H9 (cell line): Measurements from ENCODE around the gene IL10. TPM values are rescaled to one million over a fixed set of nuclear protein-coding genes. Genes with fewer than 3 reads are reported as not detected.

Source experiments
- DNase-seq: peaks from one replicate; pipeline ENCODE4 v3.0.0-alpha.2; 2017
- H2AFZ ChIP-seq: one replicate; pipeline ENCODE4 v1.6.1; 2013; ENCODE audit warnings: mild to moderate bottlenecking, low read length, control low read depth, moderate library complexity
- H2AK5ac ChIP-seq: 2 replicates; pipeline ENCODE4 v1.6.1; 2013; ENCODE audit warnings: low read length, control low read depth, mixed read lengths; ENCODE audit not compliant: insufficient read length
- H2BK120ac ChIP-seq: one replicate; pipeline ENCODE4 v1.6.1; 2013; ENCODE audit warnings: low read depth, mild to moderate bottlenecking, low read length, control low read depth, inconsistent platforms; ENCODE audit not compliant: poor library complexity, severe bottlenecking
- H2BK12ac ChIP-seq: 2 replicates; pipeline ENCODE4 v1.6.1; 2013; ENCODE audit warnings: low read length, control low read depth, mixed read lengths, low read depth; ENCODE audit not compliant: insufficient read length
- H2BK15ac ChIP-seq: 2 replicates; pipeline ENCODE4 v1.6.1; 2013; ENCODE audit warnings: low read depth, low read length, control low read depth
- H2BK20ac ChIP-seq: one replicate; pipeline ENCODE4 v1.6.1; 2013; ENCODE audit warnings: low read depth, mild to moderate bottlenecking, low read length, control low read depth, inconsistent platforms; ENCODE audit not compliant: poor library complexity, severe bottlenecking
- H2BK5ac ChIP-seq: 2 replicates; pipeline ENCODE4 v1.6.1; 2013; ENCODE audit warnings: low read length, control low read depth, mixed read lengths; ENCODE audit not compliant: insufficient read length
- H3K14ac ChIP-seq: 2 replicates; pipeline ENCODE4 v1.6.1; 2013; ENCODE audit warnings: low read length, control low read depth; ENCODE audit not compliant: insufficient read depth
- H3K18ac ChIP-seq: 2 replicates; pipeline ENCODE4 v1.6.1; 2013; ENCODE audit warnings: low read depth, mild to moderate bottlenecking, mixed read lengths, low read length, control low read depth; ENCODE audit not compliant: insufficient read length
- H3K23ac ChIP-seq: 2 replicates; pipeline ENCODE4 v1.6.1; 2013; ENCODE audit warnings: low read length, control low read depth, mixed read lengths, low read depth; ENCODE audit not compliant: insufficient read length
- H3K23me2 ChIP-seq: 2 replicates; pipeline ENCODE4 v1.6.1; 2013; ENCODE audit warnings: low read depth, mild to moderate bottlenecking, mixed read lengths, low read length, control low read depth; ENCODE audit not compliant: insufficient read length, poor library complexity, severe bottlenecking
- H3K27ac ChIP-seq: 2 replicates; pipeline ENCODE4 v1.5.1; 2013; ENCODE audit warnings: low read length, control low read depth, mixed read lengths, low read depth; ENCODE audit not compliant: insufficient read length
- H3K27me3 ChIP-seq: 2 replicates; pipeline ENCODE4 v1.6.1; 2013; ENCODE audit warnings: low read length, control low read depth, inconsistent platforms; ENCODE audit not compliant: insufficient read depth
- H3K4ac ChIP-seq: 2 replicates; pipeline ENCODE4 v1.6.1; 2013; ENCODE audit warnings: low read depth, mild to moderate bottlenecking, control low read depth, inconsistent platforms, low read length, moderate library complexity
- H3K4me1 ChIP-seq: 2 replicates; pipeline ENCODE4 v1.6.1; 2013; ENCODE audit warnings: low read length, control low read depth, inconsistent platforms; ENCODE audit not compliant: insufficient read depth
- H3K4me2 ChIP-seq: 2 replicates; pipeline ENCODE4 v1.6.1; 2013; ENCODE audit warnings: low read length, control low read depth, mixed read lengths; ENCODE audit not compliant: insufficient read length, insufficient read depth
- H3K56ac ChIP-seq: 2 replicates; pipeline ENCODE4 v1.6.1; 2013; ENCODE audit warnings: low read depth, mild to moderate bottlenecking, mixed read lengths, low read length, control low read depth; ENCODE audit not compliant: insufficient read length
- H3K79me1 ChIP-seq: 2 replicates; pipeline ENCODE4 v1.6.1; 2013; ENCODE audit warnings: low read depth, mild to moderate bottlenecking, moderate library complexity, low read length, control low read depth, inconsistent platforms; ENCODE audit not compliant: insufficient read depth, poor library complexity, severe bottlenecking
- H3K79me2 ChIP-seq: 2 replicates; pipeline ENCODE4 v1.6.1; 2013; ENCODE audit warnings: low read length, control low read depth, inconsistent platforms; ENCODE audit not compliant: insufficient read depth
- H3K9ac ChIP-seq: 2 replicates; pipeline ENCODE4 v1.6.1; 2013; ENCODE audit warnings: low read length, control low read depth, mixed read lengths; ENCODE audit not compliant: insufficient read length; ENCODE audit errors: extremely low read depth
- H3K9me3 ChIP-seq: one replicate; pipeline ENCODE4 v1.6.1; 2013; ENCODE audit warnings: low read depth, low read length, inconsistent platforms; ENCODE audit not compliant: control insufficient read depth
- H3T11ph ChIP-seq: one replicate; pipeline ENCODE4 v1.6.1; 2013; ENCODE audit warnings: mild to moderate bottlenecking, low read length, control low read depth, inconsistent platforms
- H4K20me1 ChIP-seq: one replicate; pipeline ENCODE4 v1.6.1; 2013; ENCODE audit not compliant: control insufficient read depth, insufficient read length, insufficient read depth
- H4K5ac ChIP-seq: 2 replicates; pipeline ENCODE4 v1.6.1; 2013; ENCODE audit warnings: low read depth, mild to moderate bottlenecking, mixed read lengths, low read length, control low read depth; ENCODE audit not compliant: insufficient read length
- H4K8ac ChIP-seq: replicated peaks from 2 replicates; pipeline ENCODE4 v1.6.1; 2013; ENCODE audit warnings: low read length, control low read depth, mixed read lengths, low read depth; ENCODE audit not compliant: insufficient read length
- H4K91ac ChIP-seq: 2 replicates; pipeline ENCODE4 v1.6.1; 2013; ENCODE audit warnings: low read depth, mild to moderate bottlenecking, moderate library complexity, mixed read lengths, low read length, control low read depth; ENCODE audit not compliant: insufficient read length
- H3K27ac Mint-ChIP-seq, 3 experiments: 2 replicates in 2 of 3; 3 replicates in 1 of 3; pipeline ENCODE4 v1.8.0; 2020 to 2021; ENCODE audit warnings: mixed read lengths in 3 of 3, mild to moderate bottlenecking in 1 of 3, moderate library complexity in 1 of 3
- H3K27me3 Mint-ChIP-seq: 2 replicates; pipeline ENCODE4 v1.8.0; 2021; ENCODE audit warnings: low read depth, mild to moderate bottlenecking, moderate library complexity, mixed read lengths
- H3K36me3 Mint-ChIP-seq, 3 experiments: 2 replicates in 2 of 3; 3 replicates in 1 of 3; pipeline ENCODE4 v1.8.0; 2020 to 2021; ENCODE audit warnings: low read depth in 3 of 3, mixed read lengths in 3 of 3; ENCODE audit not compliant: insufficient read depth in 1 of 3
- H3K4me1 Mint-ChIP-seq, 2 experiments: 2 replicates each; pipeline ENCODE4 v1.8.0; 2020; ENCODE audit warnings: mixed read lengths in 2 of 2
- H3K4me3 Mint-ChIP-seq, 2 experiments: 2 replicates in 1 of 2; 3 replicates in 1 of 2; pipeline ENCODE4 v1.8.0; 2020 to 2021; ENCODE audit warnings: mild to moderate bottlenecking in 2 of 2, mixed read lengths in 2 of 2, moderate library complexity in 1 of 2
- H3K9me3 Mint-ChIP-seq, 2 experiments: 2 replicates in 1 of 2; 3 replicates in 1 of 2; pipeline ENCODE4 v1.8.0; 2020; ENCODE audit warnings: mild to moderate bottlenecking in 2 of 2, mixed read lengths in 2 of 2, moderate library complexity in 1 of 2
- WGBS: extraction: QIAGEN DNeasy Blood & Tissue Kit; methylation state at CpG from one replicate; pipeline ENCODE4 v1.1.7; 2013; ENCODE audit warnings: missing lambda C conversion rate, low lambda C conversion rate, mixed read lengths; ENCODE audit not compliant: insufficient read length; ENCODE audit errors: extremely low coverage; 5-methylcytosine and 5-hydroxymethylcytosine counted together
- total RNA-seq: library from RNA; stranded (reverse); gene quantifications from 2 replicates; pipeline ENCODE4 v1.2.1, GENCODE V29; 2021
- TF ChIP-seq, protein P1 (sequence below): fragments of 200-600 bp; sonication (generic); conservative IDR thresholded peaks from 3 replicates; pipeline ENCODE4 v1.8.0; 2021; ENCODE audit warnings: antibody characterized with exemption, mild to moderate bottlenecking

Gene IL10
- total RNA-seq, 1 experiment from 2014 or later = not detected

DNA sequence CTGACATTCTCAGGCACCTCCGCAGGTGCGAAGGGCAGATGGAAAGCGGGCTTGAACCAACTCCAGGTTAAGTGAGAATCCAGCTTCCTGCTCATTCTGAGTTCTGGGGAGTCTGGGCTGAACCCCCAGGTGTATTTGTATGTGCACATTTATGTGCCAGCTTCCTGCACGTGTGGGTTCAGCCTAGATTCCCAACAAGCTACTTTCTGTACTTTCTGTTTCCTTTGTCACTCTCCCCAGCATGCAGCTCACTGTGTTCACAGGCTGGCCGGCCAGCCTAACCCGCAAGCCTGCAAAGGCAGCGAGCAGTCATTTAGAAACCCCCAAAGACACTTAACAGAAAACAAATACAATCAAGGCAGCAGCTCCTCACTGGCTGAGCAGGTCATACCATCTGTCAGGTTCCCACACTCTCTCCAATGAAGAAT lies 3.0 kb downstream of the IL10 start:
- H3K79me1 ChIP-seq = no peaks in the 10 kb centered on the region
- TF ChIP-seq, protein P1, sequence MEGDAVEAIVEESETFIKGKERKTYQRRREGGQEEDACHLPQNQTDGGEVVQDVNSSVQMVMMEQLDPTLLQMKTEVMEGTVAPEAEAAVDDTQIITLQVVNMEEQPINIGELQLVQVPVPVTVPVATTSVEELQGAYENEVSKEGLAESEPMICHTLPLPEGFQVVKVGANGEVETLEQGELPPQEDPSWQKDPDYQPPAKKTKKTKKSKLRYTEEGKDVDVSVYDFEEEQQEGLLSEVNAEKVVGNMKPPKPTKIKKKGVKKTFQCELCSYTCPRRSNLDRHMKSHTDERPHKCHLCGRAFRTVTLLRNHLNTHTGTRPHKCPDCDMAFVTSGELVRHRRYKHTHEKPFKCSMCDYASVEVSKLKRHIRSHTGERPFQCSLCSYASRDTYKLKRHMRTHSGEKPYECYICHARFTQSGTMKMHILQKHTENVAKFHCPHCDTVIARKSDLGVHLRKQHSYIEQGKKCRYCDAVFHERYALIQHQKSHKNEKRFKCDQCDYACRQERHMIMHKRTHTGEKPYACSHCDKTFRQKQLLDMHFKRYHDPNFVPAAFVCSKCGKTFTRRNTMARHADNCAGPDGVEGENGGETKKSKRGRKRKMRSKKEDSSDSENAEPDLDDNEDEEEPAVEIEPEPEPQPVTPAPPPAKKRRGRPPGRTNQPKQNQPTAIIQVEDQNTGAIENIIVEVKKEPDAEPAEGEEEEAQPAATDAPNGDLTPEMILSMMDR = no peak
- H2BK120ac ChIP-seq = no peak overlapping the region
- H3K18ac ChIP-seq = no peak overlapping the region
- H3K27me3 ChIP-seq = no peaks in the 10 kb centered on the region
- H3K9ac ChIP-seq = no peak overlapping the region
- no peaks in the 10 kb centered on the region for H3K79me2 ChIP-seq
- no peak overlapping the region for H4K8ac ChIP-seq
- H3K4me1 Mint-ChIP-seq = peaks cover 30 to 35% of the 10 kb centered on the region in 2 experiments
- H2BK12ac ChIP-seq = no peak overlapping the region
- H3K4me1 ChIP-seq = peaks cover 3% of the 10 kb centered on the region; the same call in 1 of the 2 replicates
- H2AK5ac ChIP-seq = no peak overlapping the region
- H3K14ac ChIP-seq = no peak overlapping the region
- no peaks in the 10 kb centered on the region for H3K9me3 Mint-ChIP-seq
- H2BK5ac ChIP-seq = no peak overlapping the region
- H2BK20ac ChIP-seq = no peak overlapping the region
- no peaks in the 10 kb centered on the region for H3K36me3 Mint-ChIP-seq
- no peak overlapping the region for H4K91ac ChIP-seq
- H3K4me2 ChIP-seq = no peak overlapping the region
- H3K9me3 ChIP-seq = no peaks in the 10 kb centered on the region
- H3K23me2 ChIP-seq = no peaks in the 10 kb centered on the region
- no peaks in the 10 kb centered on the region for H4K20me1 ChIP-seq
- WGBS = no CpG with 5 or more reads among the region's 7 CpGs
- H2BK15ac ChIP-seq = no peak overlapping the region
- no peak for DNase-seq
- H3T11ph ChIP-seq = no peak overlapping the region
- H3K27ac Mint-ChIP-seq = no peak overlapping the region
- no peak overlapping the region for H3K27ac ChIP-seq
- H3K4me3 Mint-ChIP-seq = no peak overlapping the region
- no peak overlapping the region for H3K4ac ChIP-seq
- no peak overlapping the region for H3K23ac ChIP-seq
- H4K5ac ChIP-seq = no peak overlapping the region
- peaks cover 15% of the 10 kb centered on the region for H3K27me3 Mint-ChIP-seq
- H2AFZ ChIP-seq = no peak overlapping the region
- no peak overlapping the region for H3K56ac ChIP-seq
